NCI-H748 (cell line): ENCODE data around the gene MYO1F.
A peak's percentile ranks its signal among the peaks of the same experiment; 100 is the strongest.
"Not testable (repeated sequence)": the region's sequence is repeated elsewhere in the genome, so short reads cannot be mapped to it uniquely, and the experiment has no call there.

ENCODE experiments used
- DNase-seq: peaks from one replicate; lab custom pipeline; 2025; ENCODE audit not compliant: unreplicated experiment; lab: John Stamatoyannopoulos, UW

MYO1F gene

DNA sequence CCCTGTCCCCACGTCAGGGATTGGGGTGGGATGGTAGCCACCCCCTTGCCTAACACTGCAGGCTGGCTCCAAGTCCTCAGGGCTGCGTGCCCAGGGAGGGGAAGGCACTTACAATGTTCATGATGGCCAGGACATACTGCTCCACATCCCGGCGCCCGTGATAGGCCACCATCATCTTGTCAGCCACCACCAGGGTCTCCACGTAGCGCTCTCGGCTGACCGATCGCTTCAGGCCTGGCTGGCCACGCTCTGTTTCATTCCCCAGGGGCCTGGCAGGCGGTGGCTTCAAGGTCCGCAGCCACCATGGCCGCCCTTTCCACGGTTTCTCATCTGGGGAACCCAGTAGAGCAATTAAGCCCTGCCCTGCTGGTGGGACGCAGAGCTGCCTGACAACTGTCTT, 23.6 kb upstream of the MYO1F start:
- DNase-seq: no peak

GRCh38 chr19:8600064-8600463, 22.8 kb upstream of the MYO1F start:
- no peak for DNase-seq

DNA sequence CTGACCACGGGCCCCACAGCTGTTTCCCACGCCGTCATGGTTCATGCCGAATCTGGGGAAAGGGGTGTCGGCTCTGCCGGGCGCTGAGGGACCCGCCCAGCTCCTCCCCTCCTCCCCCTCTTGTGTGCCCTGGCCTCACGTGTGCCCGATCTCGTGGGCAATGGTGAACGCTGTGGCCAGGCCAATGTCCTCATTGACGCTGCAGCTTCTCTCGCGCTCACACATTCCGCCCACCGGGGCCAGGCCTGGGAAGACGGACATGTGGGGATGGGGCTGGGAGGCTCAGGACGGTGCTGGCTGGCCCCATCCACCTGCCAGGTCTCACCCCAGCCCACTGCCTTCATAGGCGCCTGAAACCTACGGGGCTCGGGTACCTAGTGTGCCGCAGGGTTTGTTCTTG, 18.9 kb upstream of the MYO1F start:
- no peak for DNase-seq

- no peak for DNase-seq
Measured at GRCh38 chr19:8595651-8596050, 18.4 kb upstream of the MYO1F start.

DNA sequence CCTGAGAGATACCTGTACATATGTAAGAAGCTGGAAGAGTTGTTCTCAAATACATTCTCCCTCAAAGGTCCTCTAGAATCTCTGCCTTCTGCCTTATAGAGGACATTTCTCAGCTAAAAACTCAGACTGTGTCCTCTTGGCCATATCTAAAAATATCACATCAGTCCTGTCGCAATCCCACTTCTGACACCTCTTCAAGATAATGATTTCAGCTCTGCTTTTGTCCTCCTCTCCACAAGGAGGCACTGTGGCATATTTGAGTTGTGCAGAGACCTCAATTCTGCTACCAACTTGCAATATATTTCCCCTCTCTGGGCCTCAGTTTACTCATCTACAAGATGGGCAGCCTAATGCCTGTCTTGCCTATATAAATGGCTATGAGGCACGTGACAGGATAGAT, 16.7 kb upstream of the MYO1F start:
- no peak for DNase-seq

DNA sequence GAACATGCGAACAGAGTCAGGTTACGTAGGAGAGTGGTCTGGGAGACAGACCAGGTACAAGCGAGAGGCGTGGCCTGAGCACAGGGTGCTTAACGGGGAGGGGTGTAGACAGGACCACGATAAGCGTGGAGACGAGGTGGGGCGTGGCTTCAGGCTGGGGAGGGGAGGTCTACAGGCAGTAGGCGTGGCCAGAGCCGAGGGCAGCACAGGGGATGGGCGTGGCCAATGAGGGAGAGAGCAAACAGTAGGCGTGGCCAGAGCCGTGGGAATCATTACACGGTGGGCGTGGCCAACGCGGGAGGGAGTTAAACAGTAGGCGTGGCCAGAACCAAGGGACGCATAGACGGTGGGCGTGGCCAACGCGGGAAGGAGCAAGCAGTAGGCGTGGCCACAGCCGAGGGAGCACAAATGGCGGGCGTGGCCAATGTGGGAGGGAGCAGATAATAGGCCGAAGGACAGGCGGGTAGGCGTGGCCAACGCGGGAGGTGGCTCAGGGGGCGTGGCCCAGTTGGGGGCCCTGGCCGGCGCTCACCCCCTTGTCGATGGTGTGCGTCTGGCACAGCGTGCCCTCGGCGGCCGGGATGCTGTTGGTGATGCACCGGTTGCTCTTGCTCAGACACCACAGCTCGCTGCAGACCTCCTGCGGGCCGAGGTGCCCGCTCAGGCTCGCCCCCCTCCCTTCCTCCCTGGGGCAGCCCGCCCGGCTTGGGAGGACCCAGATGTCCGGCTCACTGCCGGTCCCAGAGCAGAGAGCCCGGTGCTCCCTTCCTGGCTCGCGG, 15.2 kb upstream of the MYO1F start:
- DNase-seq: peak; percentile 43

- no peak for DNase-seq
Measured at GRCh38 chr19:8589177-8589714, 12.0 kb upstream of the MYO1F start.

- peak; percentile 39 for DNase-seq
Measured at GRCh38 chr19:8585894-8586750, 8.9 kb upstream of the MYO1F start.

DNA sequence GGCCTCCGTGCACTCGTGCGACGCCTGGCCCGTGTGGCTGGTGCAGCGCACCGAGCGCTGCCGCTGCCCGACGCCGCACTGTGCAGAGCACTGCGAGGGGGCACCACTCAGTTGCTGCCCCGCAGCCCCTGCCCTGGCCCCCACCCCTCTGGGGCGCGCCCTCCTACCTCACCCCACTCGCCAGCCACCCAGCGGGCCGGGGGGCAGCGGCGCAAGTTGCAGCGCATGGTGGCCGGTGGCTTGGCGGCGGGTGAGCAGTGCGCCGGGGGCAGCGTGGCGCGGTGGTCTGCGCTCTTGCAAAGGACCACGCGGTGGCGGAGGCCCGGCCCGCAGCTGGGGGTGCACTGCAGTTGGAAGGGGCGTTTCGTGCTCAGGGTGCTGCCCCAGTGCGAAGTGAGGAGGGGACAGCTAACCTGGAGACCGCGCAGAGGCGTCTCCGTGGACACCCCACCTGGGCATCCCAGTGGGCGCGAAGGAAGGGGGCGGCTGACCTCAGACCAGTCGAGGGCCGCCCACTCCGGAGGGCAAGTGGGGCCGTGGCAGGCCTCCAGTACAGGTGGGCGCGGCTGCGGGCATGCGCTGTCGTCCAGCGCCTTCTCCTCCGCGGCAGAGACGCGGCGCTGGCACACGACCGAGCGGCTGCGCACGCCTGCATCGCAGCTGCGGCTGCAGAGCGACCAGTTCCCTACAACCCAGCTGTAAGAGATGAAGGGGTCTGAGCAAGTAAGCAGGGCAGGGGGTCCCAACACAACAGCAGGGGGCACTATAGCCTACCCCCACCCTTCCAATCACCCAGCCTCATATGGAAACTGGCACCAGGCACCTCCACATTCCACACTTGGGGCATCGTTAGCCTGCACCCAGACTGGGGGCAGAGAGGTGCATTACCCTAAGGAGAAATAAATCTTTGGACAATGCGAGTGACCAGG, 8.0 kb upstream of the MYO1F start:
- no peak for DNase-seq

DNA sequence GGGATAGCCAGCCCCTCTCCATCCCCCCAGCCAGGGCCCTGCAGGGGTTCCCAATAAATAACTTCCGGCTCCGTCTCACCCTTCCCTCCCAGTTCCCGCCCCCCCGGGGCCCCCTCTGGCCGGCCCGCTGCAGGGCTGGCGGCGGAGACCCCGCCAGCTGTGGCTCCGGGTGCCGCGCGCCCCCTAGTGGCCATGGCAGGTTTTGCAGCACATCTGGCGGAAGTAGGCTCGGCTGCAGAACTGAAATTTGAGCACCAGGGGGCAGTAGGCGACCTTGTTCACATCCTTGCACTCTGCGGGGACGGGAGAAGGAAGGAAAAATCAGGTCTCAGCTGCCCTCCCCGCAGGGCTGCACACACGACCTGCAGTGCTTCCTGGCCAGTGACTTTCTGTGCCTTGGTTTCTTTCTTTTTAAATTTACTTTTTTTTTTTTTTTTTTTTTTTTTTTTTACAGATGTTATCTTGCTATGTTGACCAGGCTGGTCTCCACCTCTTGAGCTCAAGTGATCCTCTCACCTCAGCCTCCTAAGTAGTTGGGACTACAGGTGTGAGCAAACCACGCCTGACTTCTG, 3.6 kb upstream of the MYO1F start:
- peak; percentile 53 for DNase-seq

- DNase-seq: peak; percentile 36
Measured at GRCh38 chr19:8578642-8579265, 1.5 kb upstream of the MYO1F start.

- DNase-seq: no peak
Measured at GRCh38 chr19:8577741-8578140, 499 bp upstream of the MYO1F start.

DNA sequence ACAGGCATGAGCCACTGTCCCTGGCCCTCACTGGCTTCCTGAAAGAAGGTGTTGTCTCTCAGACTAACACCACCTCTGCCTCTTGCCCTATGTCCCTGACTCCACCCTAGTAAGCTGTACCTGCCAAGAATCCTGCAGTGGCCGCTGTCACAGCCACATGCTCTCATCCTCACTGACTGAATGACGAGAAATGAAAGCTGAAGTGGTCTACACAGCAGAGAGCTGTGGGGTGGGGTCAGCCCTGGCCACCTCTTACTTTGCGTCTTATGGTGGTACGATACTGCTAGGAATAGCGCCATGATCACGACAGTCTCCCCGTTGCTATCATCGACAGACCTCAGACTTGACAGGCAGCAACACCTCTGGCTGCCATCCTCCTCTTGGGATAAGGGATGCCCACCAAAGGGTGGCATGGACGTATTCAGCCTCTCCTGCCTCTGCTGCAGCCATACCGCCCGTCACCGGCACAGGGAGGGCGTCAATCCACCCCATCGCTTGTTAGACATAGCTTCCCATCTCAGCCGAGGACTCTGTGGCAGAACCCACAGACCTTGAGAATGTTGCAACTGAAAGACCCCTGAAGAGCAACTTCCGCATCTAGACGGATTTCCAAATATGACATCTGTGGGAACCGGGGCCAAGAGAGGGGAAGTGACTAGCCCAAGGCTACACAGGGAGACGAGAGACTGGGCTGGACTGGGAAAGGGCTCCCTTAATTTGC, 809 bp downstream of the MYO1F start:
- no peak for DNase-seq

DNA sequence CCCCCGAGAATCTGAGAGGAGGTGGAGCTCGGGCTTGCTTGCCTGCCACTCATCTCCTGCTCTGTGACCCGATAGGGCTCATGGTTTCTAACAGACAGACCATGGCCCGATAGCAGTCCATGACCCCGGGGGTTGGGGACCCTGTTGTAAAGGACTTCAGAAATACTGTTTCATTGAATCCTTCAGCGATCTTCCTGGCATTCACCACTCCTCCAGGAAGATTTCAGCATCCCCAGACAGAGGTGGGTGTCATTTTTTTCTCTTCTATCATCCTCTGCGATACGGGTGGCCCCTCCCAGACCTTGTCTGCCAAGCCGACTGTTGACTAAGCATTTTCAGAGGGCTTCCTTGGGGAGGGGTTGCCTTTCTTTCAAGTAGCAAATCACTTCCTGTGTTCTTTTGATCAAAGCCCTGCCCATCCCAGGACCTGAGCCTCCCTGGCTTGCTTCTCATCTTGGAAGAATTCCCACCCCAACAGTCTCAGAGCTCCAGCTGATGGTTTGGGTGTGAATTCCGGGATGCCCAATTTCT, 1.7 kb downstream of the MYO1F start:
- DNase-seq: no peak

- not testable (repeated sequence) for DNase-seq
Measured at GRCh38 chr19:8574619-8574922, 2.7 kb downstream of the MYO1F start.

GRCh38 chr19:8573316-8573715, 3.9 kb downstream of the MYO1F start:
- DNase-seq: no peak

GRCh38 chr19:8571006-8571411, 6.2 kb downstream of the MYO1F start:
- DNase-seq: no peak

GRCh38 chr19:8569066-8569771, 8.0 kb downstream of the MYO1F start:
- no peak for DNase-seq
